Natural killer cell (primary cell): ENCODE measurements around the gene RIPOR2. TPM values are rescaled to one million over a fixed set of nuclear protein-coding genes. Genes with fewer than 3 reads are reported as not detected.
A peak's percentile ranks its signal among the peaks of the same experiment; 100 is the strongest.

ENCODE experiments used
- ATAC-seq, 3 donors: fragments of 150-1000 bp in 2 of 3; fragments of 200-7000 bp in 1 of 3; cut with Tn5 transposase; 1 replicate in 1 of 3; 2 replicates in 2 of 3; pipeline ENCODE4 v1.10.0; 2021; ENCODE audit warnings: mild to moderate bottlenecking in 2 of 3, moderate library complexity in 2 of 3
- DNase-seq, 2 donors: peaks; one replicate each; pipeline versions ENCODE4 v3.0.0 to v3.0.0-alpha.2; 2013 to 2021; ENCODE audit warnings: mixed read lengths in 1 of 2
- H3K27ac ChIP-seq: one replicate; pipeline ENCODE4 v1.5.1; 2013; ENCODE audit warnings: mild to moderate bottlenecking, low read length
- H3K27me3 ChIP-seq: one replicate; pipeline ENCODE4 v1.6.1; 2013; ENCODE audit warnings: low read length; ENCODE audit not compliant: control insufficient read depth, insufficient read depth
- H3K36me3 ChIP-seq: one replicate; pipeline ENCODE4 v1.6.1; 2013; ENCODE audit warnings: low read length; ENCODE audit not compliant: control insufficient read depth, insufficient read depth
- H3K4me1 ChIP-seq: one replicate; pipeline ENCODE4 v1.6.1; 2013; ENCODE audit warnings: low read length; ENCODE audit not compliant: control insufficient read depth, insufficient read depth
- H3K4me3 ChIP-seq: one replicate; pipeline ENCODE4 v1.5.1; 2013; ENCODE audit warnings: low read length
- H3K9me3 ChIP-seq: one replicate; pipeline ENCODE4 v1.6.1; 2013; ENCODE audit warnings: low read length; ENCODE audit not compliant: control insufficient read depth, insufficient read depth
- H3K27ac Mint-ChIP-seq, 2 donors: one replicate each; pipeline ENCODE4 v1.8.0; 2022; ENCODE audit warnings: mild to moderate bottlenecking in 2 of 2, mixed read lengths in 2 of 2, moderate library complexity in 1 of 2
- H3K27me3 Mint-ChIP-seq, 2 donors: one replicate each; pipeline ENCODE4 v1.8.0; 2022; ENCODE audit warnings: low read depth in 2 of 2, mixed read lengths in 2 of 2
- H3K36me3 Mint-ChIP-seq: one replicate; pipeline ENCODE4 v1.8.0; 2022; ENCODE audit warnings: mixed read lengths
- H3K4me1 Mint-ChIP-seq, 2 donors: one replicate each; pipeline ENCODE4 v1.8.0; 2022; ENCODE audit warnings: mixed read lengths in 2 of 2
- H3K4me3 Mint-ChIP-seq: one replicate; pipeline ENCODE4 v1.8.0; 2022; ENCODE audit warnings: mild to moderate bottlenecking, moderate library complexity, mixed read lengths
- H3K9me3 Mint-ChIP-seq, 2 donors: one replicate each; pipeline ENCODE4 v1.8.0; 2022; ENCODE audit warnings: mixed read lengths in 2 of 2
- WGBS: methylation state at CpG from one replicate; pipeline ENCODE4 v1.1.7; 2013; ENCODE audit warnings: missing lambda C conversion rate; ENCODE audit not compliant: insufficient coverage; 5-methylcytosine and 5-hydroxymethylcytosine counted together
- intact Hi-C: fragments of 100-400 bp; cut with micrococcal nuclease; formaldehyde crosslinking; loops from one replicate; pipeline ENCODE4 v1.14.2; 2022
- total RNA-seq, 4 donors: library from RNA; stranded (reverse); fragments of 120-200 nt in 1 of 4; gene quantifications; one replicate each; pipeline versions ENCODE4 v1.2.3 to v1.2.4, GENCODE V29; 2013 to 2022
- TF ChIP-seq, protein P1 (sequence below): fragments of 200-600 bp; IDR thresholded peaks from one replicate; pipeline ENCODE4 v1.8.0; 2022; ENCODE audit warnings: antibody characterized with exemption

Gene RIPOR2
- total RNA-seq, 3 donors from 2014 or later (not counting 1 experiment from before 2014, with no cell fraction given), result 234 to 312 (median 299) TPM

- H3K27me3 Mint-ChIP-seq, result no peaks in the 10 kb centered on the region
- intact Hi-C loops, result loop anchor here (1.0 to 5.0 kb wide), 3 partner anchors 7 to 35 kb away; partner anchors contain the start of gene RIPOR2
- TF ChIP-seq, protein P1, sequence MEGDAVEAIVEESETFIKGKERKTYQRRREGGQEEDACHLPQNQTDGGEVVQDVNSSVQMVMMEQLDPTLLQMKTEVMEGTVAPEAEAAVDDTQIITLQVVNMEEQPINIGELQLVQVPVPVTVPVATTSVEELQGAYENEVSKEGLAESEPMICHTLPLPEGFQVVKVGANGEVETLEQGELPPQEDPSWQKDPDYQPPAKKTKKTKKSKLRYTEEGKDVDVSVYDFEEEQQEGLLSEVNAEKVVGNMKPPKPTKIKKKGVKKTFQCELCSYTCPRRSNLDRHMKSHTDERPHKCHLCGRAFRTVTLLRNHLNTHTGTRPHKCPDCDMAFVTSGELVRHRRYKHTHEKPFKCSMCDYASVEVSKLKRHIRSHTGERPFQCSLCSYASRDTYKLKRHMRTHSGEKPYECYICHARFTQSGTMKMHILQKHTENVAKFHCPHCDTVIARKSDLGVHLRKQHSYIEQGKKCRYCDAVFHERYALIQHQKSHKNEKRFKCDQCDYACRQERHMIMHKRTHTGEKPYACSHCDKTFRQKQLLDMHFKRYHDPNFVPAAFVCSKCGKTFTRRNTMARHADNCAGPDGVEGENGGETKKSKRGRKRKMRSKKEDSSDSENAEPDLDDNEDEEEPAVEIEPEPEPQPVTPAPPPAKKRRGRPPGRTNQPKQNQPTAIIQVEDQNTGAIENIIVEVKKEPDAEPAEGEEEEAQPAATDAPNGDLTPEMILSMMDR, result no peak
Observed at GRCh38 chr6:24901698-24902328, 33.9 kb downstream of the RIPOR2 start.

DNA sequence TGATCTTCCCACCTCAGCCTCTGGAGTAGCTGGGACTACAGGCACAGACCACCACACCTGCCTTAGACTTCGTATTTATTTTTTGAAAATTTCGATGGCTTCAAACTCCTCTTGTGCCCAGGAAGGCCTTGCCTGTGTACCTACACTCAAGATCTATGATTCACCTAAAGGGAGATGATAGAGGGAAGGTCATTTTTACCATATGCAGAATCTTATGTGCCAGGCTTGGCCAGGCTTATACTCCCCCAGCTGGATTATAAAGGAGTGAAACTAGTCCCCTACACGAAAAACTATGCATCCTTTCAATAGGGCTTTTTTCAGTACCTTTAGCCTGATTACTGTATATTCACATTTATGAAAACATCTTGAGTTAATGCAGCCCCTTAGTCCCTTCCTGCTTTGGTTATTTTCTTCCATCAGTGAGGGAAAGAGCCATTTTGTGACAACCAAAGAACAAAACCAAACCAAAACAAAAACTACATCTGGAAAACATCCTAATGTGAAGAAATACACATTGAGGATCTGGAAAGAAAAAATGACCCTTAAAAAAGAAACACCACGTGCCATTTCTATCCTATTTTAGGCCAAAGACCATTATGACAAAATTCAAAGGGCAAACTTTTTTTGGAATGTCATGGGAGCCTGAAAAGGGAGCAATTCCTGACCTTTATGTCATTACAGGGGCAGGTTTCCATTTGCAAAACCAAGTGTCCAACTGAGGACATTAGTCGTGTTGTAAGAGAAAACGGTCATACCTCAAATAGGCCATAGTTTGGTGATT lies 34.7 kb downstream of the RIPOR2 start:
- DNase-seq, result no peak
- no peak overlapping the region for H3K4me3 ChIP-seq
- H3K9me3 Mint-ChIP-seq, result peaks cover 0 to 4% of the 10 kb centered on the region in 2 donors
- no peaks in the 10 kb centered on the region for H3K36me3 Mint-ChIP-seq
- TF ChIP-seq, protein P1, result no peak
- H3K27me3 Mint-ChIP-seq, result no peaks in the 10 kb centered on the region
- peak in 1 of 3 donors; percentile 19 for ATAC-seq
- peaks cover 89% of the 10 kb centered on the region in 2 donors for H3K4me1 Mint-ChIP-seq
- H3K9me3 ChIP-seq, result no peaks in the 10 kb centered on the region
- H3K27me3 ChIP-seq, result no peaks in the 10 kb centered on the region
- H3K4me3 Mint-ChIP-seq, result peak overlapping the region; percentile 52
- intact Hi-C loops, result loop anchor here (1.0 to 5.0 kb wide), 3 partner anchors 8 to 36 kb away; partner anchors contain the start of gene RIPOR2
- 66% methylated on average over 4 of the region's 6 CpGs for WGBS
- peaks cover 66% of the 10 kb centered on the region for H3K36me3 ChIP-seq
- peaks cover 58% of the 10 kb centered on the region for H3K4me1 ChIP-seq
- peak overlapping the region; percentile 89 to 93 for H3K27ac Mint-ChIP-seq
- peak overlapping the region; percentile 64 for H3K27ac ChIP-seq

More at GRCh38 chr6:24901698-24902328, 33.9 kb downstream of the RIPOR2 start:
- Histone ChIP-seq H3K27me3 (no peaks in the 10 kb centered on the region), H3K4me3 (no peak overlapping the region), H3K4me1 (peaks cover 63% of the 10 kb centered on the region), H3K36me3 (peaks cover 70% of the 10 kb centered on the region), H3K27ac (peak overlapping the region; percentile 42), H3K9me3 (no peaks in the 10 kb centered on the region)
- peak; percentile 34 to 57 (median 53) for ATAC-seq
- 70% methylated on average over 9 of the region's 9 CpGs for WGBS
- Mint-ChIP-seq H3K4me3 (peak overlapping the region; percentile 52), H3K4me1 (peaks cover 94 to 95% of the 10 kb centered on the region in 2 donors), H3K27ac (peak overlapping the region; percentile 89 to 93), H3K9me3 (peaks cover 0 to 4% of the 10 kb centered on the region in 2 donors), H3K36me3 (no peaks in the 10 kb centered on the region)
- no peak for DNase-seq

- peaks cover 61% of the 10 kb centered on the region for H3K4me1 ChIP-seq
- WGBS, result 50% methylated on average over 6 of the region's 6 CpGs
- peaks cover 62% of the 10 kb centered on the region for H3K36me3 ChIP-seq
- H3K27ac Mint-ChIP-seq, result peak overlapping the region; percentile 89 to 93
- no peaks in the 10 kb centered on the region for H3K36me3 Mint-ChIP-seq
- H3K4me1 Mint-ChIP-seq, result peaks cover 77 to 78% of the 10 kb centered on the region in 2 donors
- H3K27me3 Mint-ChIP-seq, result no peaks in the 10 kb centered on the region
- peaks cover 0 to 4% of the 10 kb centered on the region in 2 donors for H3K9me3 Mint-ChIP-seq
- peak in 1 of 2 donors; percentile 66 for DNase-seq
- intact Hi-C loops, result loop anchor here (2.0 to 5.0 kb wide), 2 partner anchors 17 to 37 kb away; partner anchors contain the start of gene RIPOR2
- H3K9me3 ChIP-seq, result no peaks in the 10 kb centered on the region
- ATAC-seq, result peak; percentile 60 to 86 (median 73)
- peak overlapping the region; percentile 53 for H3K4me3 Mint-ChIP-seq
- no peaks in the 10 kb centered on the region for H3K27me3 ChIP-seq
- TF ChIP-seq, protein P1, result no peak
- no peak overlapping the region for H3K4me3 ChIP-seq
- peak overlapping the region; percentile 64 for H3K27ac ChIP-seq
Observed at GRCh38 chr6:24899997-24900325, 35.8 kb downstream of the RIPOR2 start.
